OCI-LY7 (cell line): ENCODE measurements around the gene MTUS2.

Source experiments
- CTCF ChIP-seq: fragments of 200-600 bp; sonication (generic); conservative IDR thresholded peaks from 2 replicates; pipeline ENCODE4 v1.5.1; 2014; ENCODE audit warnings: mild to moderate bottlenecking, antibody characterized with exemption, low read length, moderate library complexity, mixed read lengths
- EZH2phosphoT487 ChIP-seq: fragments of 200-600 bp; sonication (generic); IDR thresholded peaks from 2 replicates; pipeline ENCODE4 v1.6.1; 2018; ENCODE audit warnings: low read depth, borderline replicate concordance, mild to moderate bottlenecking, mixed run types, antibody characterized with exemption, low read length, moderate library complexity, mixed read lengths

- no peak for TF ChIP-seq CTCF
- no peak for TF ChIP-seq EZH2phosphoT487
Measured at GRCh38 chr13:29545988-29546387, 725.8 kb downstream of the MTUS2 start.
